ENCODE results near the gene ZDHHC11. TPM values are rescaled to one million over a fixed set of nuclear protein-coding genes. Genes with fewer than 3 reads are reported as not detected.

Gene ZDHHC11
- total RNA-seq: not detected

GRCh38 chr5:850511-851006 is at the start of gene ZDHHC11:
Gene ZDHHC11, minus strand, starts transcription at chr5:850986. Its CDS starts 384 bp downstream, at chr5:850602.
- no peaks in the 10 kb centered on the region for H3K27me3 ChIP-seq
- DNase-seq (ENCODE audit: low spot score in 2 of 2): no peak

GRCh38 chr5:893711-894110 is 42.9 kb upstream of the ZDHHC11 start:
- no peak for DNase-seq (ENCODE audit: low spot score in 2 of 2)
- no peaks in the 10 kb centered on the region for H3K27me3 ChIP-seq
- no peaks in the 10 kb centered on the region for H3K9me3 ChIP-seq
- TF ChIP-seq CTCF (IDR thresholded peaks at IDR 0.05): no peak
- H3K4me1 ChIP-seq: peaks cover 13% of the 10 kb centered on the region in 2 donors
- intact Hi-C loops (cut with DNase I): loop anchor here (2.0 kb wide), 2 partner anchors 201 to 423 kb away; partner anchors contain the start of gene TPPP
- H3K4me3 ChIP-seq: peak overlapping the region in 1 of 2 donors; percentile 88
- no peak overlapping the region for H3K27ac ChIP-seq
- H3K36me3 ChIP-seq: peaks cover 19 to 24% of the 10 kb centered on the region in 2 donors

More at GRCh38 chr5:850511-851006, at the start of gene ZDHHC11:
- Histone ChIP-seq H3K27ac (no peak within 1 kb of the TSS), H3K36me3 (no peaks in the 10 kb centered on the region), H3K4me1 (no peaks in the 10 kb centered on the region), H3K9me3 (no peaks in the 10 kb centered on the region), H3K4me3 (no peak within 1 kb of the TSS)
- intact Hi-C loops (cut with DNase I): no loop called here
- TF ChIP-seq CTCF (IDR thresholded peaks at IDR 0.05): no peak

- intact Hi-C loops (cut with DNase I): loop anchor here (2.0 kb wide), 1 partner anchor 200 kb away; the partner anchor contains the start of gene TPPP
- peaks cover 24 to 30% of the 10 kb centered on the region in 2 donors for H3K36me3 ChIP-seq
- H3K27me3 ChIP-seq: no peaks in the 10 kb centered on the region
- no peaks in the 10 kb centered on the region for H3K9me3 ChIP-seq
- peaks cover 13% of the 10 kb centered on the region in 2 donors for H3K4me1 ChIP-seq
- DNase-seq (ENCODE audit: low spot score in 2 of 2): no peak
- H3K4me3 ChIP-seq: peak overlapping the region; percentile 88 to 100
- no peak overlapping the region for H3K27ac ChIP-seq
- no peak for TF ChIP-seq CTCF (IDR thresholded peaks at IDR 0.05)
Observed at GRCh38 chr5:893137-893506, 42.3 kb upstream of the ZDHHC11 start.

- peak within 1 kb of the TSS; percentile 82 to 90 for H3K27ac ChIP-seq
- no peaks in the 10 kb centered on the region for H3K9me3 ChIP-seq
- H3K4me1 ChIP-seq: peaks cover 13% of the 10 kb centered on the region in 2 donors
- peak within 1 kb of the TSS; percentile 88 to 100 for H3K4me3 ChIP-seq
- peak in 1 of 2 donors; percentile 84 for DNase-seq (ENCODE audit: low spot score in 2 of 2)
- H3K36me3 ChIP-seq: peaks cover 30 to 36% of the 10 kb centered on the region in 2 donors
- intact Hi-C loops (cut with DNase I): loop anchor here (1.0 to 2.0 kb wide), 2 partner anchors 200 to 281 kb away; partner anchors contain the start of gene TPPP
- peak in 1 of 3 experiments; percentile 4 for TF ChIP-seq CTCF (IDR thresholded peaks at IDR 0.05)
- H3K27me3 ChIP-seq: no peaks in the 10 kb centered on the region
Observed at GRCh38 chr5:892394-893136, 41.8 kb upstream of the ZDHHC11 start, which contains the start of the genes BRD9 and TRIP13. Gene BRD9, minus strand, starts transcription at chr5:892801. Its CDS starts 144 bp downstream, at chr5:892657. Gene TRIP13, plus strand, starts transcription at chr5:892884. Its CDS starts 115 bp downstream, at chr5:892999.

- no peak for TF ChIP-seq CTCF (IDR thresholded peaks at IDR 0.05)
- Histone ChIP-seq H3K27me3 (no peaks in the 10 kb centered on the region), H3K4me3 (peak overlapping the region; percentile 88 to 100), H3K27ac (peak overlapping the region; percentile 82 to 90), H3K36me3 (peaks cover 35 to 42% of the 10 kb centered on the region in 2 donors), H3K4me1 (peaks cover 13% of the 10 kb centered on the region in 2 donors), H3K9me3 (no peaks in the 10 kb centered on the region)
- intact Hi-C loops (cut with DNase I): loop anchor here (1.0 to 2.0 kb wide), 2 partner anchors 199 to 281 kb away; partner anchors contain the start of gene TPPP
- no peak for DNase-seq (ENCODE audit: low spot score in 2 of 2)
Observed at GRCh38 chr5:891837-892393, 41.1 kb upstream of the ZDHHC11 start.

All from ascending aorta (tissue), 2 donors.